Stimulated activated CD4-positive, alpha-beta T cell treated with anti-CD3 and anti-CD28 coated beads, TNF-alpha, amount 100 ng/mL, for 4 hours (primary cell): ENCODE data around the gene TMEM41A.
"Not testable (repeated sequence)": the region's sequence is repeated elsewhere in the genome, so short reads cannot be mapped to it uniquely, and the experiment has no call there.

Experiments used
- DNase-seq, 3 experiments: peaks; one replicate each; pipeline ENCODE4 v3.0.0-alpha.2; 2020; ENCODE audit warnings: low read depth in 3 of 3

Gene TMEM41A

GRCh38 chr3:185488465-185488864 lies 10.4 kb downstream of the TMEM41A start:
- DNase-seq = no peak

- no peak for DNase-seq
Measured at GRCh38 chr3:185486394-185486793, 12.4 kb downstream of the TMEM41A start.

- no peak for DNase-seq
Measured at GRCh38 chr3:185484296-185484695, 14.5 kb downstream of the TMEM41A start.

- no peak for DNase-seq
Measured at GRCh38 chr3:185479373-185479945, 19.4 kb downstream of the TMEM41A start.

GRCh38 chr3:185477316-185477715 lies 21.5 kb downstream of the TMEM41A start:
- no peak for DNase-seq

- DNase-seq = not testable (repeated sequence)
Measured at GRCh38 chr3:185474922-185475321, 23.9 kb downstream of the TMEM41A start.

GRCh38 chr3:185473290-185473815 lies 25.5 kb downstream of the TMEM41A start:
- DNase-seq = no peak

GRCh38 chr3:185470323-185470722 lies 28.5 kb downstream of the TMEM41A start:
- DNase-seq = no peak

- DNase-seq = no peak
Measured at GRCh38 chr3:185469542-185469941, 29.3 kb downstream of the TMEM41A start.

GRCh38 chr3:185466123-185466522 lies 32.7 kb downstream of the TMEM41A start:
- DNase-seq = not testable (repeated sequence)

- DNase-seq = no peak
Measured at GRCh38 chr3:185465471-185465870, 33.4 kb downstream of the TMEM41A start.

- DNase-seq = no peak
Measured at GRCh38 chr3:185460719-185461350, 38.0 kb downstream of the TMEM41A start.

- no peak for DNase-seq
Measured at GRCh38 chr3:185460309-185460708, 38.5 kb downstream of the TMEM41A start.

- DNase-seq = no peak
Measured at GRCh38 chr3:185457376-185457775, 41.5 kb downstream of the TMEM41A start.

GRCh38 chr3:185451432-185451831 lies 47.4 kb downstream of the TMEM41A start:
- not testable (repeated sequence) for DNase-seq

- no peak for DNase-seq
Measured at GRCh38 chr3:185448107-185448506, 50.7 kb downstream of the TMEM41A start.

GRCh38 chr3:185444329-185444728 lies 54.5 kb downstream of the TMEM41A start:
- no peak for DNase-seq

GRCh38 chr3:185442031-185442430 lies 56.8 kb downstream of the TMEM41A start:
- DNase-seq = no peak

GRCh38 chr3:185439745-185440466 lies 58.9 kb downstream of the TMEM41A start:
- no peak for DNase-seq
